Skeletal muscle satellite cell (primary cell): Measurements from ENCODE around the gene DCST2. TPM values are rescaled to one million over a fixed set of nuclear protein-coding genes. Genes with fewer than 3 reads are reported as not detected.
A peak's percentile ranks its signal among the peaks of the same experiment; 100 is the strongest.

ENCODE experiments used
- H3K27me3 ChIP-seq: 2 replicates; pipeline ENCODE4 v1.7.0; 2013; ENCODE audit warnings: low read length; ENCODE audit not compliant: control insufficient read depth, insufficient read depth
- H3K36me3 ChIP-seq: 2 replicates; pipeline ENCODE4 v1.7.0; 2013; ENCODE audit warnings: mild to moderate bottlenecking, control low read depth, low read length; ENCODE audit not compliant: insufficient read depth
- H3K4me1 ChIP-seq: 2 replicates; pipeline ENCODE4 v1.7.0; 2013; ENCODE audit warnings: low read length; ENCODE audit not compliant: control insufficient read depth, insufficient read depth
- H3K4me2 ChIP-seq: 2 replicates; pipeline ENCODE4 v1.7.0; 2013; ENCODE audit warnings: mild to moderate bottlenecking, low read length
- H3K4me3 ChIP-seq: 2 replicates; pipeline ENCODE4 v1.7.0; 2013; ENCODE audit warnings: low read length
- H3K9ac ChIP-seq: 2 replicates; pipeline ENCODE4 v1.7.0; 2013; ENCODE audit warnings: mild to moderate bottlenecking, low read depth, low read length, moderate library complexity
- H3K9me3 ChIP-seq: replicated peaks from 2 replicates; pipeline ENCODE4 v1.7.0; 2013; ENCODE audit warnings: mild to moderate bottlenecking, control low read depth, low read length
- total RNA-seq: library from RNA; depleted of rRNA; stranded (reverse); fragments of >200 nt; gene quantifications from 2 replicates; pipeline ENCODE4 v1.2.3, GENCODE V29; 2012; rRNA removed

Gene DCST2
- total RNA-seq: not detected in 2 replicates

DNA sequence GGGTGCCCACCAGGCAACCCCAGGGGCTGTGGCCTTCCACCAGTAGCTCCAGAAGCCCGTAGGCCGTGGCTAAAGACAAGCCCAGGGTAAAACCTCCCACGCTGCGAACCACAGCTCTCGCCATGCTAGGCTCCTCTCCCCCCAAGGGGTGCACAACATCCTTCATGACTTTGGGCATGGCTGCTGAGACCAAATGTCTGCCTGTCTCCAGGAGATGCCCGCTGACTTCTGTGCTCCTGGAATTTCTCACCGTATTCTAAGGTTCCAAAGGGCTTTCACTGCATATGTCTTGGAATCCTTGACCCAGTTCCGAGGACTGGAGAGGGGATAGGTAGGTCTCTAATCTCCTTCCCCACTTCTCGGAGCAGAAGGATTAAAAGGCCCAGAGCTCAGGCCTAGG lies at the start of gene DCST2, which contains the start of gene DCST1:
Gene DCST2, minus strand, starts transcription at position 258 of the 400 bp plus-strand sequence. Its CDS starts 80 bp downstream, at position 178.
Gene DCST1, plus strand, starts transcription at position 301 of the 400 bp plus-strand sequence. CDS start 213 bp downstream, outside the sequence.
- Histone ChIP-seq H3K9me3 (no peaks in the 10 kb centered on the region), H3K4me1 (no peaks in the 10 kb centered on the region), H3K4me3 (no peak within 1 kb of the TSS), H3K27me3 (peaks cover 17% of the 10 kb centered on the region), H3K4me2 (no peak within 1 kb of the TSS), H3K36me3 (no peaks in the 10 kb centered on the region), H3K9ac (no peak within 1 kb of the TSS)

GRCh38 chr1:155083052-155083541 lies 49.5 kb upstream of the DCST2 start:
- Histone ChIP-seq H3K27me3 (peaks cover 47% of the 10 kb centered on the region), H3K9ac (no peak overlapping the region), H3K4me1 (peaks cover 41% of the 10 kb centered on the region), H3K36me3 (no peaks in the 10 kb centered on the region), H3K4me2 (no peak overlapping the region), H3K9me3 (no peaks in the 10 kb centered on the region), H3K4me3 (no peak overlapping the region)

- Histone ChIP-seq H3K9ac (no peak overlapping the region), H3K9me3 (no peaks in the 10 kb centered on the region), H3K4me2 (peak overlapping the region; percentile 5), H3K27me3 (peaks cover 47% of the 10 kb centered on the region), H3K4me3 (no peak overlapping the region), H3K4me1 (peaks cover 41% of the 10 kb centered on the region), H3K36me3 (no peaks in the 10 kb centered on the region)
Measured at GRCh38 chr1:155082301-155083051, 48.9 kb upstream of the DCST2 start.

GRCh38 chr1:155081472-155082300 lies 48.1 kb upstream of the DCST2 start:
- no peaks in the 10 kb centered on the region for H3K36me3 ChIP-seq
- H3K4me2 ChIP-seq: peak overlapping the region; percentile 5
- H3K9ac ChIP-seq: no peak overlapping the region
- H3K4me1 ChIP-seq: peaks cover 41% of the 10 kb centered on the region
- H3K27me3 ChIP-seq: peaks cover 47% of the 10 kb centered on the region
- H3K9me3 ChIP-seq: no peaks in the 10 kb centered on the region
- H3K4me3 ChIP-seq: no peak overlapping the region

GRCh38 chr1:155080312-155081228 lies 47.0 kb upstream of the DCST2 start:
- Histone ChIP-seq H3K4me1 (peaks cover 37% of the 10 kb centered on the region), H3K4me2 (peak overlapping the region; percentile 72), H3K9ac (no peak overlapping the region), H3K36me3 (no peaks in the 10 kb centered on the region), H3K9me3 (no peaks in the 10 kb centered on the region), H3K27me3 (peaks cover 47% of the 10 kb centered on the region), H3K4me3 (no peak overlapping the region)

- Histone ChIP-seq H3K4me1 (peaks cover 35% of the 10 kb centered on the region), H3K27me3 (peaks cover 50% of the 10 kb centered on the region), H3K9me3 (no peaks in the 10 kb centered on the region), H3K4me3 (no peak overlapping the region), H3K4me2 (peak overlapping the region; percentile 72), H3K36me3 (no peaks in the 10 kb centered on the region), H3K9ac (no peak overlapping the region)
Measured at GRCh38 chr1:155079487-155080311, 46.1 kb upstream of the DCST2 start.

- Histone ChIP-seq H3K27me3 (peaks cover 50% of the 10 kb centered on the region), H3K9ac (no peak overlapping the region)
Measured at GRCh38 chr1:155079210-155079486, 45.6 kb upstream of the DCST2 start.

GRCh38 chr1:155078469-155079209 lies 45.1 kb upstream of the DCST2 start, which contains the start of gene EFNA3:
TSS of gene EFNA3 (plus strand) at chr1:155078837. CDS start at chr1:155078942, 105 bp downstream.
- Histone ChIP-seq H3K4me1 (peaks cover 27% of the 10 kb centered on the region), H3K9me3 (no peaks in the 10 kb centered on the region), H3K4me3 (peak within 1 kb of the TSS; percentile 52), H3K9ac (no peak within 1 kb of the TSS), H3K36me3 (no peaks in the 10 kb centered on the region), H3K27me3 (peaks cover 47% of the 10 kb centered on the region), H3K4me2 (peak within 1 kb of the TSS; percentile 72)

More at GRCh38 chr1:155079210-155079486, 45.6 kb upstream of the DCST2 start:
- Histone ChIP-seq H3K4me2 (peak overlapping the region; percentile 72), H3K9me3 (no peaks in the 10 kb centered on the region), H3K4me3 (no peak overlapping the region), H3K4me1 (peaks cover 30% of the 10 kb centered on the region), H3K36me3 (no peaks in the 10 kb centered on the region)

- Histone ChIP-seq H3K9me3 (no peaks in the 10 kb centered on the region), H3K4me1 (peaks cover 27% of the 10 kb centered on the region), H3K9ac (no peak overlapping the region), H3K27me3 (peaks cover 40% of the 10 kb centered on the region), H3K4me3 (no peak overlapping the region), H3K4me2 (peak overlapping the region; percentile 72), H3K36me3 (no peaks in the 10 kb centered on the region)
Measured at GRCh38 chr1:155077758-155078445, 44.3 kb upstream of the DCST2 start.
